Smooth muscle cell (in vitro differentiated cells): ENCODE measurements around the gene SETBP1. TPM values are rescaled to one million over a fixed set of nuclear protein-coding genes. Genes with fewer than 3 reads are reported as not detected.

Source experiments
- DNase-seq: peaks from one replicate; lab custom pipeline; 2025; ENCODE audit not compliant: unreplicated experiment; lab: John Stamatoyannopoulos, UW
- H2AFZ ChIP-seq: fragments of 200-600 bp; sonication (generic); 2 replicates; pipeline ENCODE4 v1.6.0; 2016; ENCODE audit warnings: antibody characterized with exemption, low read depth, mild to moderate bottlenecking
- H3F3A ChIP-seq: fragments of 200-600 bp; sonication (generic); 2 replicates; pipeline ENCODE4 v1.6.0; 2017; ENCODE audit warnings: antibody characterized with exemption, low read depth
- H3K27ac ChIP-seq: fragments of 200-600 bp; sonication (generic); 2 replicates; pipeline ENCODE4 v1.5.1; 2016; ENCODE audit warnings: low read depth, mild to moderate bottlenecking
- H3K27me3 ChIP-seq: fragments of 200-600 bp; sonication (generic); 2 replicates; pipeline ENCODE4 v1.6.1; 2016; ENCODE audit warnings: low read depth, mild to moderate bottlenecking
- H3K36me3 ChIP-seq: fragments of 200-600 bp; sonication (generic); 2 replicates; pipeline ENCODE4 v1.5.1; 2016; ENCODE audit warnings: low read depth
- H3K4me1 ChIP-seq: fragments of 200-600 bp; sonication (generic); 2 replicates; pipeline ENCODE4 v1.5.1; 2016; ENCODE audit warnings: low read depth
- H3K4me2 ChIP-seq: fragments of 200-600 bp; sonication (generic); 2 replicates; pipeline ENCODE4 v1.6.0; 2016; ENCODE audit warnings: mild to moderate bottlenecking
- H3K4me3 ChIP-seq: fragments of 200-600 bp; sonication (generic); 2 replicates; pipeline ENCODE4 v1.5.1; 2016; ENCODE audit warnings: mild to moderate bottlenecking
- H3K79me2 ChIP-seq: fragments of 200-600 bp; sonication (generic); 2 replicates; pipeline ENCODE4 v1.6.0; 2016; ENCODE audit warnings: low read depth, mild to moderate bottlenecking
- H3K9ac ChIP-seq: fragments of 200-600 bp; sonication (generic); 2 replicates; pipeline ENCODE4 v1.6.0; 2016; ENCODE audit warnings: low read depth
- H3K9me3 ChIP-seq: fragments of 200-600 bp; sonication (generic); replicated peaks from 2 replicates; pipeline ENCODE4 v1.5.1; 2016; ENCODE audit warnings: low read depth
- H4K20me1 ChIP-seq: fragments of 200-600 bp; sonication (generic); 2 replicates; pipeline ENCODE4 v1.6.0; 2016; ENCODE audit warnings: low read depth
- CTCF ChIP-seq: fragments of 200-600 bp; sonication (generic); IDR thresholded peaks from 2 replicates; pipeline ENCODE4 v1.5.1; 2017; ENCODE audit warnings: borderline replicate concordance, mild to moderate bottlenecking, antibody characterized with exemption; ENCODE audit not compliant: insufficient read depth, poor library complexity, severe bottlenecking
- WGBS: methylation state at CpG from one replicate; pipeline ENCODE4 v1.1.7; 2016; ENCODE audit warnings: low lambda C conversion rate; 5-methylcytosine and 5-hydroxymethylcytosine counted together
- polyA plus RNA-seq: library from polyadenylated mRNA; unstranded; fragments of >200 nt; fragmentation: Nextera tagmentation; extraction: Ambion mirVana; gene quantifications from 2 replicates; pipeline ENCODE4 v1.2.1, GENCODE V29; 2016
- total RNA-seq: library from RNA; depleted of rRNA; stranded (reverse); fragments of >200 nt; gene quantifications from 2 replicates; pipeline ENCODE4 v1.2.3, GENCODE V29; 2014

Gene SETBP1
- total and polyA plus RNA-seq, 2 experiments from 2014 or later: 6.1 to 17.7 TPM

GRCh38 chr18:44668270-44668975 is 12.3 kb upstream of the SETBP1 start:
- H3K79me2 ChIP-seq: no peaks in the 10 kb centered on the region
- H3K36me3 ChIP-seq: no peaks in the 10 kb centered on the region
- TF ChIP-seq CTCF: no peak
- H3K27ac ChIP-seq: no peak overlapping the region
- H3K27me3 ChIP-seq: no peaks in the 10 kb centered on the region
- H3K4me2 ChIP-seq: no peak overlapping the region
- no peaks in the 10 kb centered on the region for H3K4me1 ChIP-seq
- no peak overlapping the region for H2AFZ ChIP-seq
- no peak for DNase-seq
- no peaks in the 10 kb centered on the region for H4K20me1 ChIP-seq
- no peaks in the 10 kb centered on the region for H3K9me3 ChIP-seq
- no peak overlapping the region for H3K9ac ChIP-seq
- H3F3A ChIP-seq: no peaks in the 10 kb centered on the region
- 82% methylated on average over 4 of the region's 4 CpGs for WGBS
- H3K4me3 ChIP-seq: no peak overlapping the region

- H4K20me1 ChIP-seq: no peaks in the 10 kb centered on the region
- no peaks in the 10 kb centered on the region for H3K79me2 ChIP-seq
- H3K27me3 ChIP-seq: no peaks in the 10 kb centered on the region
- H3K9ac ChIP-seq: no peak overlapping the region
- no peak overlapping the region for H2AFZ ChIP-seq
- no peak overlapping the region for H3K4me2 ChIP-seq
- no peaks in the 10 kb centered on the region for H3K4me1 ChIP-seq
- H3F3A ChIP-seq: no peaks in the 10 kb centered on the region
- peak overlapping the region; percentile 38 for H3K27ac ChIP-seq
- H3K36me3 ChIP-seq: no peaks in the 10 kb centered on the region
- WGBS: 93% methylated on average over 2 of the region's 2 CpGs
- no peaks in the 10 kb centered on the region for H3K9me3 ChIP-seq
- no peak for DNase-seq
- TF ChIP-seq CTCF: no peak
- H3K4me3 ChIP-seq: no peak overlapping the region
Measured at GRCh38 chr18:44671914-44672313, 8.8 kb upstream of the SETBP1 start.

GRCh38 chr18:44672506-44672905 is 8.2 kb upstream of the SETBP1 start:
- Histone ChIP-seq H3K36me3 (no peaks in the 10 kb centered on the region), H3K9me3 (no peaks in the 10 kb centered on the region), H2AFZ (no peak overlapping the region), H3K4me1 (no peaks in the 10 kb centered on the region), H3K79me2 (no peaks in the 10 kb centered on the region), H3K27me3 (no peaks in the 10 kb centered on the region), H3K9ac (no peak overlapping the region), H4K20me1 (no peaks in the 10 kb centered on the region), H3F3A (no peaks in the 10 kb centered on the region), H3K4me3 (no peak overlapping the region), H3K27ac (peak overlapping the region; percentile 38), H3K4me2 (no peak overlapping the region)
- TF ChIP-seq CTCF: no peak
- no peak for DNase-seq
- 67% methylated on average over 3 of the region's 3 CpGs for WGBS

GRCh38 chr18:44673256-44673880 is 7.3 kb upstream of the SETBP1 start:
- Histone ChIP-seq H3K36me3 (no peaks in the 10 kb centered on the region), H3K4me2 (no peak overlapping the region), H3K4me3 (no peak overlapping the region), H2AFZ (no peak overlapping the region), H4K20me1 (no peaks in the 10 kb centered on the region), H3F3A (peaks cover 2% of the 10 kb centered on the region), H3K4me1 (peaks cover 5% of the 10 kb centered on the region), H3K9me3 (no peaks in the 10 kb centered on the region), H3K79me2 (no peaks in the 10 kb centered on the region), H3K9ac (no peak overlapping the region), H3K27ac (no peak overlapping the region), H3K27me3 (no peaks in the 10 kb centered on the region)
- WGBS: 96% methylated on average over 3 of the region's 3 CpGs
- no peak for DNase-seq
- TF ChIP-seq CTCF: no peak
